ENCODE results near the gene NEUROD2. TPM values are rescaled to one million over a fixed set of nuclear protein-coding genes. Genes with fewer than 3 reads are reported as not detected.

The NEUROD2 gene
- total RNA-seq, 6 experiments from 2014 or later: not detected

DNA sequence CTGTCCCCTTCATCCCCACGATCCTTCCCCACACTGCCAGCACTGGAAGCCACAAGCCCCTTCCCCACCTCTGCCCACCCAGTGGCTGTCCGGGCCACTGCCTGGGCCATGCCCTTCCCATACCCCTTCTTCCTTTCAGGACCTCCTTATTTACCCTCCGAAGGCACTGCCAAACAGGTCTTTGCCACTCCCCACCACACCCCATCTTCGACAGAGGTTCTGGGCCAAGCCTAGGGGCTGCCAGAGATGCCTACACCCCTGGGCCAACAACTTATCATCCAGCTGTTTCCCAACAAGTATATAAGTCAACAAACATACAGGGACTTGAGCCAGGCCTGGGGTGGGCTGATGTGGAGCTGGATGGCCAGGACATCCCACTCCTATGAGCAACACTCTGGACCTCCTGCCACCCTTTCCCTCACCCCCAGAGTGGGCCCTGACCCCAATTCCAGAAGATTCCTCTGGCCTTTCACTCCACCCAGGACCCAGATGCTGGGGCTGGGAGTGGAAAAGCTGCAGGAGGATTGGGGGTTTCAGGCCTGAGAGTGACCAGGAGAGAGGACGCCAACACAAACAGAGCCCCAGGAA is 17.6 kb upstream of the NEUROD2 start:
- H3K27me3 Mint-ChIP-seq (ENCODE audit: insufficient read depth): peaks cover 39% of the 10 kb centered on the region
- no peaks in the 10 kb centered on the region for H3K9me3 Mint-ChIP-seq
- H3K4me3 Mint-ChIP-seq: no peak overlapping the region
- H3K27ac Mint-ChIP-seq: no peak overlapping the region
- DNase-seq: no peak
- H3K4me1 Mint-ChIP-seq (ENCODE audit: low read depth): peaks cover 13% of the 10 kb centered on the region
- TF ChIP-seq, protein P1, sequence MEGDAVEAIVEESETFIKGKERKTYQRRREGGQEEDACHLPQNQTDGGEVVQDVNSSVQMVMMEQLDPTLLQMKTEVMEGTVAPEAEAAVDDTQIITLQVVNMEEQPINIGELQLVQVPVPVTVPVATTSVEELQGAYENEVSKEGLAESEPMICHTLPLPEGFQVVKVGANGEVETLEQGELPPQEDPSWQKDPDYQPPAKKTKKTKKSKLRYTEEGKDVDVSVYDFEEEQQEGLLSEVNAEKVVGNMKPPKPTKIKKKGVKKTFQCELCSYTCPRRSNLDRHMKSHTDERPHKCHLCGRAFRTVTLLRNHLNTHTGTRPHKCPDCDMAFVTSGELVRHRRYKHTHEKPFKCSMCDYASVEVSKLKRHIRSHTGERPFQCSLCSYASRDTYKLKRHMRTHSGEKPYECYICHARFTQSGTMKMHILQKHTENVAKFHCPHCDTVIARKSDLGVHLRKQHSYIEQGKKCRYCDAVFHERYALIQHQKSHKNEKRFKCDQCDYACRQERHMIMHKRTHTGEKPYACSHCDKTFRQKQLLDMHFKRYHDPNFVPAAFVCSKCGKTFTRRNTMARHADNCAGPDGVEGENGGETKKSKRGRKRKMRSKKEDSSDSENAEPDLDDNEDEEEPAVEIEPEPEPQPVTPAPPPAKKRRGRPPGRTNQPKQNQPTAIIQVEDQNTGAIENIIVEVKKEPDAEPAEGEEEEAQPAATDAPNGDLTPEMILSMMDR (IDR thresholded peaks at IDR 0.05): no peak
- no peaks in the 10 kb centered on the region for H3K36me3 Mint-ChIP-seq (ENCODE audit: low read depth)

DNA sequence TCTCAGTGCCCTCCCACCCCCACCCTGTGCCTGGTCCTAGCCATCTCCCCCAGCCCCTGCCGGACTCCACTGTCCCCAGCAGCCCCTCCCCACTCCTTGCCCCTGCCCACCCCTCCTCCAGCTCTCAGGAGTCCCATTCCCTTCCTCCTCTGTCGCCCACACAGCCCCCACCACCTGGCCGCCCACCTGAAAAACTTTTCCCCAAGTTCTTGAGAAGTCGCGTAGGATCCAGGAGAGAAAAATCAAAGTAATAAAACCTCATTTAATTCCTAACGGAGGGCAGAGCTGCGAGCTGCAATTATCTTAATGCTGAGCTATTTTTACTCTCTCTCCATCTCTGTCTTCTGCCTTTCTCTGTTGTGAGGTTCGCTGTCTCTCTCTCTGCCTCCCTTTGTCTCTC is 16.6 kb upstream of the NEUROD2 start:
- H3K36me3 Mint-ChIP-seq (ENCODE audit: low read depth): no peaks in the 10 kb centered on the region
- no peak overlapping the region for H3K4me3 Mint-ChIP-seq
- DNase-seq: no peak
- peaks cover 13% of the 10 kb centered on the region for H3K4me1 Mint-ChIP-seq (ENCODE audit: low read depth)
- TF ChIP-seq, protein P1 (IDR thresholded peaks at IDR 0.05): no peak
- H3K9me3 Mint-ChIP-seq: no peaks in the 10 kb centered on the region
- no peak overlapping the region for H3K27ac Mint-ChIP-seq
- H3K27me3 Mint-ChIP-seq (ENCODE audit: insufficient read depth): peaks cover 39% of the 10 kb centered on the region

DNA sequence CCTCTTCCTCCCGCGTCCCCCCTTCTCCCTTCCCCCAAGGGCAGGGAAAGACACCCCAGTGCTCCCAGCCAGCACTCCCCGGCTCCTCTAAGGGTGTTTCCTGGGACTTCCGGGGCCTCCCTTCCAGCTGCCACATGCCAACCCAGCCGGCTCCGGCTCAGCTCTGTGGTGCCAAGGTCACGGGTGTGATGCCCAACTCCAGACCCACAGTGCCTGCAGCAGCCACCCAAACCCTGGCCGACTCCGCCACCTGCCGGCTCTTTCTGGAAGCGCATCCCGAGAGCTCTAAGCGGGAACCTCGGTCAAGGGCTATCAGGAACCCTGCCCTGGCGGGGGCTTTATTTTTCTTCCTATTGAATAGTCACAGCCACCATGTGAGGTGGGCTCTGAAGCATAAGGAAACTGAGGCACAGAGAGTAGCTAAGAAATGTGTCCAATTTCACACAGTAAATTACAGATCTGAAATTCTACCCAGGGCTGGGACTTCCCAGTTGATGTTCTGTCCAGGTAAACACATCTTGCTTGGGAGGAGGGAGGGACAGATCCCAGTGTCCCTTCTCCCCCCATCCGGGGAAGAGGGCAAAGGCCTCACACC is 15.7 kb upstream of the NEUROD2 start:
- Mint-ChIP-seq H3K9me3 (no peaks in the 10 kb centered on the region), H3K4me1 (ENCODE audit: low read depth) (peaks cover 13% of the 10 kb centered on the region), H3K36me3 (ENCODE audit: low read depth) (no peaks in the 10 kb centered on the region), H3K4me3 (no peak overlapping the region), H3K27ac (no peak overlapping the region), H3K27me3 (ENCODE audit: insufficient read depth) (peaks cover 39% of the 10 kb centered on the region)
- DNase-seq: peak; percentile 50
- TF ChIP-seq, protein P1 (IDR thresholded peaks at IDR 0.05): peak; percentile 96

DNA sequence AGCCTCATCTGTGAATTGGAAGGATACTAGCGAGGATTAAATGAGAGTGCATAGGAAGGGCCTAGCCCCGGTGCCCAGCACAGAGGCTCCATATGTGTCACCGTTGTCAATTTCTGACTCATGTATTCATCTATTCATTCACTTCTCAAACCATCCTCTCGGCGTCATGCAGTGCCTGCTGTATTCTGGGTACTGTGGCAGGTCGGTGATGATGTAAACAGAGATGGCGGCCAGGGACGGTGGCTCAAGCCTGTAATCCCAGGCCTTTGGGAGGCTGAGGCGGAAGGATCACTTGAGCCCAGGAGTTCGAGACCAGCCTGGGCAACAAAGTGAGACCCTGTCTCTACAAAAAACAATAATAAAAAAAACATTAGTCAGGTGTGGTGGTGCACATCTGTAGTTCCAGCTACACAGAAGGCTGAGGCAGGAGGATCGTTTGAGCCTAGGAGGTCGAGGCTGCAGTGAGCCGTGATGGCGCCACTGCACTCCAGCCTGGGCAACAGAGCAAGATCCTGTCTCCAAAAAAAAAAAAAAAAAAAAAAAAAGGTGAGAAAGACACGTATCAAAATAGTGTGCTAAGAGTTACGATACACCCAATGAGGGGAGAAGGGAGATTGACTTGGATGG is 14.8 kb upstream of the NEUROD2 start:
- TF ChIP-seq, protein P1 (IDR thresholded peaks at IDR 0.05): no peak
- H3K36me3 Mint-ChIP-seq (ENCODE audit: low read depth): no peaks in the 10 kb centered on the region
- no peak for DNase-seq
- H3K9me3 Mint-ChIP-seq: no peaks in the 10 kb centered on the region
- peak overlapping the region; percentile 63 for H3K4me3 Mint-ChIP-seq
- no peak overlapping the region for H3K27ac Mint-ChIP-seq
- peaks cover 32% of the 10 kb centered on the region for H3K27me3 Mint-ChIP-seq (ENCODE audit: insufficient read depth)
- H3K4me1 Mint-ChIP-seq (ENCODE audit: low read depth): peaks cover 13% of the 10 kb centered on the region

DNA sequence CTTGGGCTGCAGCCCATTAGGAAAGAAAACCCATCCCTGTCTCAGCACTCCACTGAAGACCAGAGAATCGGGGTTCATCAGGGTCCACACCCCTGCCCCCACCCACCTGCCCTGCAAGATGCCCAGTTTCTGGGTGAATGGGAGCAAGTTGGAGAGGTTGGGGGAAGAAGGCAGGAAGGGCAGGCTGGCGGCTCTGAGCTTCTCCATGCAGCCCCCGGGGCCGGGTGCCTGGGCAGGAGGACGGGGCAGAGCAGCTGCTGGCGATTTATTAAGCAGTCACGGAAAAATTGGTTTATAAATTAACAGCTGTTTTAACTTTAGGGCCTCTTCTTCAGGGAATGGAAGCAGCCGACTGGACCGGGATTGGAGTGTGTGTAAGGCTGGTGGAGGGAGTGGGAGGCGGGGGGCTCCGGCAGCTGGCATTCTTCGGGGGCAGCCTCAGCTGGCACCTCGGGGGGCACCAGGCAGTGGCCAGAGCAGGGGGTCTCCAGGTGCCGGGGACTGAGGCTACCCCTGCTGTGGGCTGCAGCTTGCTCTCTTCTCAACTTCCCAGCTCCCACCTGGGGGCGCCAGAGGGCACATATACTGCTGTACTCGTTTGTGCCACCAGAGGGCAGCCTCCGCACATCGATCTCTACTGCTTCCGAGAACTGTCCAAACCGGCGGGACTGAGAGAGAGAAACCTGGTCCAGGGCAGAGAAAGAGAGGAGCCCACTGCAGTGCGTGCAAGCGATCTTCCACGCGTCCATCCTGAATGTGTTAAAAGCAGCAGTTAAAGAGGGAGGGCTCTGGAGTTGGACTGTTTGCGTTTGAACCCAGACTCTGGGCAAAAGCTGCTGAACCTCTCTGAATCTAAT is 14.0 kb upstream of the NEUROD2 start:
- no peak overlapping the region for H3K27ac Mint-ChIP-seq
- peaks cover 13% of the 10 kb centered on the region for H3K4me1 Mint-ChIP-seq (ENCODE audit: low read depth)
- peaks cover 30% of the 10 kb centered on the region for H3K27me3 Mint-ChIP-seq (ENCODE audit: insufficient read depth)
- no peaks in the 10 kb centered on the region for H3K9me3 Mint-ChIP-seq
- peak overlapping the region; percentile 63 for H3K4me3 Mint-ChIP-seq
- H3K36me3 Mint-ChIP-seq (ENCODE audit: low read depth): no peaks in the 10 kb centered on the region
- peak; percentile 65 for DNase-seq
- TF ChIP-seq, protein P1 (IDR thresholded peaks at IDR 0.05): peak; percentile 100
